ENCODE results near the gene SLC25A46. TPM values are rescaled to one million over a fixed set of nuclear protein-coding genes. Genes with fewer than 3 reads are reported as not detected.

SLC25A46 gene
- total and polyA plus RNA-seq, 2 of the 8 experiments (the other 6 are each of a cell fraction or from before 2014, with no cell fraction given), result 10.6 to 21.7 TPM

DNA sequence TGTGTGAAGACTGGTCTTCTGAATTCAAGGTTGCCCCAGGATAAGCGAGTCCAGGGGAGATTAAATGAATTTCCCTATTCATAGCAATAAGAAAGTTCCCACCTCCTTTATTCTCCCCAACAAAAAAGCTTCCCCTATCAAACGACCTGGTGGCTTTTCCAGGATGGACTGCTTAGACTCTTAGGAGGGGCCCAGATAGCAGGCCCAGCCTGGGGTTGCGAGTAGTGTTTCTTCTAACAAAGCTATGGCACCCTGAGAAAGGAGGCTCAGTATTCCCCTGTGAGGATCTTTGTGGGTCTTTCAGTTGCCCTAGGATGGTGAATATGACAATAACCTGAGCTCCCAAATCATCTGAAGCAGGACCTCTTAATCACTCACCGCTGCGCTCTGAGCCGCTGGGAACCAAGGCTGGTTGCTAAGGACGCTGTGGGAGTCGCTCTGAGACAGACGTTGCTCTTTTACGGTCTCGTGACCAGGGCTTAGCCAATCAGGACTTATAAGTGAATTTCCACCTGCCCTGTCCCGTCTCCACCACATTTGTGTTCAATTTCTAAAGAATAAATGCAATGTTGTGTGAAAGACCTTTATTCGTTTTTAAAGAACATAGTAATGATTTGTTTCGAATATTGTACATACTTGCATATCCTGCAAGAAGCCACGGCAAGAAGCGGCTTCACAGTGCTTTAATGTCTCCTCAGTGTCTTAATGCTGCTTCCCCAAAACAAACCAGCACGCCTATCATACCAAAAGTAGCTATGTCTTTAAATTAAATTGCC lies 12.4 kb upstream of the SLC25A46 start, which contains the start of gene TMEM232 (continued):
- TF ChIP-seq, protein P1, sequence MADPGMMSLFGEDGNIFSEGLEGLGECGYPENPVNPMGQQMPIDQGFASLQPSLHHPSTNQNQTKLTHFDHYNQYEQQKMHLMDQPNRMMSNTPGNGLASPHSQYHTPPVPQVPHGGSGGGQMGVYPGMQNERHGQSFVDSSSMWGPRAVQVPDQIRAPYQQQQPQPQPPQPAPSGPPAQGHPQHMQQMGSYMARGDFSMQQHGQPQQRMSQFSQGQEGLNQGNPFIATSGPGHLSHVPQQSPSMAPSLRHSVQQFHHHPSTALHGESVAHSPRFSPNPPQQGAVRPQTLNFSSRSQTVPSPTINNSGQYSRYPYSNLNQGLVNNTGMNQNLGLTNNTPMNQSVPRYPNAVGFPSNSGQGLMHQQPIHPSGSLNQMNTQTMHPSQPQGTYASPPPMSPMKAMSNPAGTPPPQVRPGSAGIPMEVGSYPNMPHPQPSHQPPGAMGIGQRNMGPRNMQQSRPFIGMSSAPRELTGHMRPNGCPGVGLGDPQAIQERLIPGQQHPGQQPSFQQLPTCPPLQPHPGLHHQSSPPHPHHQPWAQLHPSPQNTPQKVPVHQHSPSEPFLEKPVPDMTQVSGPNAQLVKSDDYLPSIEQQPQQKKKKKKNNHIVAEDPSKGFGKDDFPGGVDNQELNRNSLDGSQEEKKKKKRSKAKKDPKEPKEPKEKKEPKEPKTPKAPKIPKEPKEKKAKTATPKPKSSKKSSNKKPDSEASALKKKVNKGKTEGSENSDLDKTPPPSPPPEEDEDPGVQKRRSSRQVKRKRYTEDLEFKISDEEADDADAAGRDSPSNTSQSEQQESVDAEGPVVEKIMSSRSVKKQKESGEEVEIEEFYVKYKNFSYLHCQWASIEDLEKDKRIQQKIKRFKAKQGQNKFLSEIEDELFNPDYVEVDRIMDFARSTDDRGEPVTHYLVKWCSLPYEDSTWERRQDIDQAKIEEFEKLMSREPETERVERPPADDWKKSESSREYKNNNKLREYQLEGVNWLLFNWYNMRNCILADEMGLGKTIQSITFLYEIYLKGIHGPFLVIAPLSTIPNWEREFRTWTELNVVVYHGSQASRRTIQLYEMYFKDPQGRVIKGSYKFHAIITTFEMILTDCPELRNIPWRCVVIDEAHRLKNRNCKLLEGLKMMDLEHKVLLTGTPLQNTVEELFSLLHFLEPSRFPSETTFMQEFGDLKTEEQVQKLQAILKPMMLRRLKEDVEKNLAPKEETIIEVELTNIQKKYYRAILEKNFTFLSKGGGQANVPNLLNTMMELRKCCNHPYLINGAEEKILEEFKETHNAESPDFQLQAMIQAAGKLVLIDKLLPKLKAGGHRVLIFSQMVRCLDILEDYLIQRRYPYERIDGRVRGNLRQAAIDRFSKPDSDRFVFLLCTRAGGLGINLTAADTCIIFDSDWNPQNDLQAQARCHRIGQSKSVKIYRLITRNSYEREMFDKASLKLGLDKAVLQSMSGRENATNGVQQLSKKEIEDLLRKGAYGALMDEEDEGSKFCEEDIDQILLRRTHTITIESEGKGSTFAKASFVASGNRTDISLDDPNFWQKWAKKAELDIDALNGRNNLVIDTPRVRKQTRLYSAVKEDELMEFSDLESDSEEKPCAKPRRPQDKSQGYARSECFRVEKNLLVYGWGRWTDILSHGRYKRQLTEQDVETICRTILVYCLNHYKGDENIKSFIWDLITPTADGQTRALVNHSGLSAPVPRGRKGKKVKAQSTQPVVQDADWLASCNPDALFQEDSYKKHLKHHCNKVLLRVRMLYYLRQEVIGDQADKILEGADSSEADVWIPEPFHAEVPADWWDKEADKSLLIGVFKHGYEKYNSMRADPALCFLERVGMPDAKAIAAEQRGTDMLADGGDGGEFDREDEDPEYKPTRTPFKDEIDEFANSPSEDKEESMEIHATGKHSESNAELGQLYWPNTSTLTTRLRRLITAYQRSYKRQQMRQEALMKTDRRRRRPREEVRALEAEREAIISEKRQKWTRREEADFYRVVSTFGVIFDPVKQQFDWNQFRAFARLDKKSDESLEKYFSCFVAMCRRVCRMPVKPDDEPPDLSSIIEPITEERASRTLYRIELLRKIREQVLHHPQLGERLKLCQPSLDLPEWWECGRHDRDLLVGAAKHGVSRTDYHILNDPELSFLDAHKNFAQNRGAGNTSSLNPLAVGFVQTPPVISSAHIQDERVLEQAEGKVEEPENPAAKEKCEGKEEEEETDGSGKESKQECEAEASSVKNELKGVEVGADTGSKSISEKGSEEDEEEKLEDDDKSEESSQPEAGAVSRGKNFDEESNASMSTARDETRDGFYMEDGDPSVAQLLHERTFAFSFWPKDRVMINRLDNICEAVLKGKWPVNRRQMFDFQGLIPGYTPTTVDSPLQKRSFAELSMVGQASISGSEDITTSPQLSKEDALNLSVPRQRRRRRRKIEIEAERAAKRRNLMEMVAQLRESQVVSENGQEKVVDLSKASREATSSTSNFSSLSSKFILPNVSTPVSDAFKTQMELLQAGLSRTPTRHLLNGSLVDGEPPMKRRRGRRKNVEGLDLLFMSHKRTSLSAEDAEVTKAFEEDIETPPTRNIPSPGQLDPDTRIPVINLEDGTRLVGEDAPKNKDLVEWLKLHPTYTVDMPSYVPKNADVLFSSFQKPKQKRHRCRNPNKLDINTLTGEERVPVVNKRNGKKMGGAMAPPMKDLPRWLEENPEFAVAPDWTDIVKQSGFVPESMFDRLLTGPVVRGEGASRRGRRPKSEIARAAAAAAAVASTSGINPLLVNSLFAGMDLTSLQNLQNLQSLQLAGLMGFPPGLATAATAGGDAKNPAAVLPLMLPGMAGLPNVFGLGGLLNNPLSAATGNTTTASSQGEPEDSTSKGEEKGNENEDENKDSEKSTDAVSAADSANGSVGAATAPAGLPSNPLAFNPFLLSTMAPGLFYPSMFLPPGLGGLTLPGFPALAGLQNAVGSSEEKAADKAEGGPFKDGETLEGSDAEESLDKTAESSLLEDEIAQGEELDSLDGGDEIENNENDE (IDR thresholded peaks at IDR 0.05; ENCODE audit: insufficient replicate concordance, low read length), result no peak
- no peak for TF ChIP-seq SUZ12 (IDR thresholded peaks at IDR 0.05; ENCODE audit: low read length)
- TF ChIP-seq KDM1A (IDR thresholded peaks at IDR 0.05; ENCODE audit: borderline replicate concordance, low read length), result no peak
